GM21737 (cell line): ENCODE results near the gene ELOVL2.

Experiments used
- ATAC-seq: cut with Tn5 transposase; IDR thresholded peaks from one replicate; pipeline ENCODE4 v1.9.1; 2021; ENCODE audit warnings: mild to moderate bottlenecking, moderate library complexity; ENCODE audit not compliant: unreplicated experiment

ELOVL2 gene

DNA sequence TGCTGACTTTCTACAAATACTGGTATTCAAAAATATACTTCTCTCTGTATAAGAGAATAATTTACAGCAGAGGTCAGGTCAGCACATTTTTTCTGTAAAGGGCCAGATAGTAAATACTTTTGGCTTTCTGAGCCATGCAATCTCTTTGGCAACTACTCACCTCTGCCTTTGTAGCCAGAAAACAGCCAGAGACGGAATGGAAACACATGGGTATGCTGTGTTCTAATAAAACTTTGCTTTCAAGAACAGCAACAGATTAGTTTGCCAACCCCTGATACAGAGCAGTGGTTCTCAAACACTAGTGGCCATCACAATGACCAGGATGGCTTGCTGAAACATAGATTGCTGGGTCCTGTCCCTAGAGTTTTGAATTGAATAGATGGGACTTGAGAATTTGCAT, 111.0 kb downstream of the ELOVL2 start:
- ATAC-seq: no peak
